ENCODE results near the gene UTP14C. TPM values are rescaled to one million over a fixed set of nuclear protein-coding genes. Genes with fewer than 3 reads are reported as not detected.

UTP14C gene
- total RNA-seq, 1 donor from 2014 or later: 20.6 TPM

DNA sequence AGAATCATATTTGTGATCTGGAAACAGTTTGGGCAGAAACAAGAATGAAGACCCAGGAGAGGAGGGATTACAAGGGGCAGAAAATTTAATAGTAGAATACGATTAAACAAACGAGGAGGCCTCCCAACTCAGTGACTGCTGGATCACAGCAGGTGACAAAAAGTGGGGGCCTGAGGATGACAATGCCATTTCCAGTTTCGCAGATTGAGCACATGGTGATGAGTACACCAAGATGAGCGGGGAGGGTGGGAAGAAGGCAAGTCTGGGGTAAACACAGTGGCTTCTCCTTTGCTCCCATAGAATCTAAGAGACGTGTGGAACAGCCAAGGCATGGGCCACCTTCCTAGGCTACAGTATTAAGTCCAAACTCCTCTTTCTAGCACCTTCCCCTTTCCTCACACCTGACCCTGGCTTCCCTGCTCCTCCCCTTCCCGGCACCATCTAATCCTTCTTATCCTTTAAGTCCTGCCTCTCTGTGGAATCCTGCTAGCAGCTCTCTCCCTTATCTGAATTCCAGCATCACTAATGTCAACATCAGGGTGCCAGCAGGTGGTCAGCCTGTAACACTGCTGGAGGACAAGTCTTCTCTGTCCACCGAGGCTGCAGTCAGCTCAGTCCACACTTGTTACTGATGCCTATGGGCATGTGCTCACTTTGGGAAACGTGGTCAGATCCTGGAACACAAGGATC is 26.7 kb upstream of the UTP14C start:
- no peak for FAIRE-seq
- Histone ChIP-seq H3K9me3 (ENCODE audit: insufficient read depth, low read depth, low read length) (no peaks in the 10 kb centered on the region), H3K9ac (ENCODE audit: low read length) (no peak overlapping the region), H3K27ac (ENCODE audit: low read depth, low read length) (no peak overlapping the region), H3K4me2 (ENCODE audit: low read length) (no peak overlapping the region), H3K27me3 (ENCODE audit: insufficient read depth, low read length) (peaks cover 21% of the 10 kb centered on the region), H3K4me1 (ENCODE audit: insufficient read depth, low read length) (no peaks in the 10 kb centered on the region), H3K36me3 (ENCODE audit: insufficient read depth, low read length) (no peaks in the 10 kb centered on the region), H4K20me1 (ENCODE audit: insufficient read depth, low read length) (peaks cover 25% of the 10 kb centered on the region), H2AFZ (ENCODE audit: low read depth, low read length) (no peak overlapping the region), H3K79me2 (ENCODE audit: insufficient read depth, low read length) (no peaks in the 10 kb centered on the region), H3K4me3 (ENCODE audit: insufficient read depth, low read depth, low read length) (no peak overlapping the region)
- H3K36me3 Mint-ChIP-seq (ENCODE audit: low read depth, unreplicated experiment): no peaks in the 10 kb centered on the region
- H3K4me3 Mint-ChIP-seq (ENCODE audit: unreplicated experiment): no peak overlapping the region
- peaks cover 11% of the 10 kb centered on the region for H3K4me1 Mint-ChIP-seq (ENCODE audit: low read depth, unreplicated experiment)
- no peaks in the 10 kb centered on the region for H3K9me3 Mint-ChIP-seq (ENCODE audit: unreplicated experiment)
- no peaks in the 10 kb centered on the region for H3K27me3 Mint-ChIP-seq (ENCODE audit: low read depth, unreplicated experiment)
- no peak for TF ChIP-seq EZH2 (IDR thresholded peaks at IDR 0.05; ENCODE audit: insufficient read depth, low read length)
- TF ChIP-seq CTCF (IDR thresholded peaks at IDR 0.05; ENCODE audit: insufficient read depth, low read depth, low read length): no peak
- no peak overlapping the region for H3K27ac Mint-ChIP-seq (ENCODE audit: unreplicated experiment)
- no peak for DNase-seq (ENCODE audit: low read depth)

DNA sequence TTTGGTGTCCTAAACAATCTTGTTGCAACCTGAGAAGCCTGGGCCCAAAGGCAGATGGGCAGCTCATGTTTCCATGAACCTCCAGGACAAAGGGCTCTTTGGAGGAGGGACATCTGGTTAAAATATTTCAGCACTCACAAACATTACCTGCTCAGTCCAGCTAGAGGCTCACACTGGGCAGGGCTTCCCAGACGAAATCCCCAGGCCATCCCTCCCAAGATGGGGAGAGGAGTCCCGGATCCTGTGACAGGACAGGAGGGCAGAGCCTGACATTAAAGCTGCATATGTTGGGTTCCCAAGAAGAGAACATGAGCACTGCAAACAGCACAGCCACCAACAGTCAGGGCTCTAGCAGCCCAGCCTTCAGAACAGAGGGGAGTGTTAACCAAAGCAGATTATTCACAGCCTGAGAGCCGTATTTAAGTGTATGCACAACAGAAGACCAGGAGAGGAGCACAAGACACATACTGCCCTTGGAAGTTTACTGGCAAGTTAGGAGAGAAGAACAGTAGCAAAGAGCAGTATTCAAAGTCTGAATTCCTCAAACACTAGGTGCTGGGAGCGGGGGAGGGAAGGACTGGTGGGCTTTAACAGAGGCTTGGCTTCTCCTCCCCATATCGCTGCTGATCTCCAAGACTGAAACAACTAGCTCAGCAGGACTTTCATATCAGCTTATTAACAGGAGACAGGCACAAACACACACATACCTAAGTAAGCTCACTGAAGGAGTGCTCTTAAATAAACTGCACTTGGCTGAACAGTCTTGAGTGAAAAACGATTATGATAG is 25.6 kb upstream of the UTP14C start:
- no peak for TF ChIP-seq EZH2 (IDR thresholded peaks at IDR 0.05; ENCODE audit: insufficient read depth, low read length)
- no peak for TF ChIP-seq CTCF (IDR thresholded peaks at IDR 0.05; ENCODE audit: insufficient read depth, low read depth, low read length)
- no peaks in the 10 kb centered on the region for H3K9me3 Mint-ChIP-seq (ENCODE audit: unreplicated experiment)
- H4K20me1 ChIP-seq (ENCODE audit: insufficient read depth, low read length): peaks cover 20% of the 10 kb centered on the region
- no peak for FAIRE-seq
- no peak overlapping the region for H3K4me3 ChIP-seq (ENCODE audit: insufficient read depth, low read depth, low read length)
- H3K27me3 ChIP-seq (ENCODE audit: insufficient read depth, low read length): peaks cover 21% of the 10 kb centered on the region
- H3K4me1 Mint-ChIP-seq (ENCODE audit: low read depth, unreplicated experiment): peaks cover 11% of the 10 kb centered on the region
- H3K4me3 Mint-ChIP-seq (ENCODE audit: unreplicated experiment): no peak overlapping the region
- H3K27ac ChIP-seq (ENCODE audit: low read depth, low read length): no peak overlapping the region
- no peaks in the 10 kb centered on the region for H3K4me1 ChIP-seq (ENCODE audit: insufficient read depth, low read length)
- no peaks in the 10 kb centered on the region for H3K9me3 ChIP-seq (ENCODE audit: insufficient read depth, low read depth, low read length)
- no peaks in the 10 kb centered on the region for H3K27me3 Mint-ChIP-seq (ENCODE audit: low read depth, unreplicated experiment)
- no peak overlapping the region for H3K4me2 ChIP-seq (ENCODE audit: low read length)
- DNase-seq (ENCODE audit: low read depth): no peak
- H3K36me3 Mint-ChIP-seq (ENCODE audit: low read depth, unreplicated experiment): no peaks in the 10 kb centered on the region
- H3K27ac Mint-ChIP-seq (ENCODE audit: unreplicated experiment): no peak overlapping the region
- H3K36me3 ChIP-seq (ENCODE audit: insufficient read depth, low read length): no peaks in the 10 kb centered on the region
- H3K9ac ChIP-seq (ENCODE audit: low read length): no peak overlapping the region
- no peaks in the 10 kb centered on the region for H3K79me2 ChIP-seq (ENCODE audit: insufficient read depth, low read length)
- H2AFZ ChIP-seq (ENCODE audit: low read depth, low read length): no peak overlapping the region
